HCT116 (cell line): ENCODE data around the gene LYRM4. TPM values are rescaled to one million over a fixed set of nuclear protein-coding genes. Genes with fewer than 3 reads are reported as not detected.

Source experiments
- ATAC-seq: fragments of 200-7000 bp; cut with Tn5 transposase; 2 replicates; pipeline ENCODE4 v1.9.1; 2020; ENCODE audit warnings: mild to moderate bottlenecking, moderate library complexity
- BruUV-seq: library from RNA; stranded (reverse); fragments of 400-500 nt; replicated peaks from 2 replicates; lab custom pipeline; 2021; lab: Mats Ljungman, UMichigan
- CTCF ChIA-PET: fragments of 300-600 bp; sonication (Branson Sonifier 250); formaldehyde crosslinking; loops from one replicate; lab custom pipeline; 2021; ENCODE audit warnings: antibody characterized with exemption; lab: Charles Lee
- POLR2A ChIA-PET: fragments of 300-600, 350-600 bp; sonication (Branson Sonifier 250); formaldehyde crosslinking; loops from one replicate; lab custom pipeline; 2021; ENCODE audit warnings: antibody characterized with exemption; lab: Charles Lee
- RAD21 ChIA-PET, 2 experiments: fragments of 300-600 bp; sonication (Branson Sonifier 250); formaldehyde crosslinking; loops; one replicate each; lab custom pipeline; 2023; ENCODE audit warnings: low total read pairs in 2 of 2; ENCODE audit not compliant: uncharacterized antibody in 2 of 2, unreplicated experiment in 2 of 2, low non-redundant PET in 1 of 2; lab: Charles Lee
- DNase-seq: peaks from one replicate; pipeline ENCODE4 v3.0.0-alpha.2; 2010; ENCODE audit warnings: low read depth, low spot score
- H2AFZ ChIP-seq: fragments of 200-600 bp; shearing (Covaris generic), sonication (generic); 2 replicates; pipeline ENCODE4 v1.6.1; 2017; ENCODE audit warnings: low read depth, mixed run types, mixed read lengths, antibody characterized with exemption, low read length; ENCODE audit not compliant: poor library complexity, severe bottlenecking
- H3K27ac ChIP-seq: 2 replicates; pipeline ENCODE4 v1.5.1; 2012; ENCODE audit warnings: low read depth, low read length
- H3K27me3 ChIP-seq: fragments of 200-600 bp; sonication (generic); 2 replicates; pipeline ENCODE4 v1.6.1; 2016; ENCODE audit warnings: mixed run types, low read length, mixed read lengths; ENCODE audit not compliant: insufficient read depth
- H3K36me3 ChIP-seq, 2 experiments: fragments of 200-500 bp in 1 of 2; fragments of 200-600 bp in 1 of 2; sonication (Bioruptor generic) in 1 of 2; sonication (generic) in 1 of 2; 2 replicates each; pipeline versions ENCODE4 v1.5.1 to v1.6.1; 2014 to 2016; ENCODE audit warnings: low read length in 2 of 2, inconsistent platforms in 1 of 2, mixed read lengths in 1 of 2, mixed run types in 1 of 2; ENCODE audit not compliant: insufficient read depth in 2 of 2, control insufficient read depth in 1 of 2
- H3K4me1 ChIP-seq, 2 experiments: fragments of 200-600 bp in 1 of 2; sonication (generic) in 1 of 2; 2 replicates each; pipeline versions ENCODE4 v1.5.1 to v1.6.1; 2012 to 2017; ENCODE audit warnings: low read length in 2 of 2, inconsistent platforms in 1 of 2, mild to moderate bottlenecking in 1 of 2, mixed read lengths in 1 of 2, mixed run types in 1 of 2, moderate library complexity in 1 of 2; ENCODE audit not compliant: insufficient read depth in 2 of 2, control insufficient read depth in 1 of 2
- H3K4me2 ChIP-seq: fragments of 200-600 bp; sonication (generic); 2 replicates; pipeline ENCODE4 v1.6.1; 2017; ENCODE audit warnings: mixed run types, low read length, mixed read lengths
- H3K4me3 ChIP-seq, 2 experiments: fragments of 200-600 bp in 1 of 2; sonication (generic) in 1 of 2; replicated peaks in 1 of 2; 2 replicates each; pipeline ENCODE4 v1.5.1; 2011 to 2016; ENCODE audit warnings: low read length in 2 of 2, control low read depth in 1 of 2, low read depth in 1 of 2, mild to moderate bottlenecking in 1 of 2, mixed read lengths in 1 of 2, mixed run types in 1 of 2
- H3K79me2 ChIP-seq: fragments of 200-600 bp; sonication (generic); 2 replicates; pipeline ENCODE4 v1.6.1; 2017; ENCODE audit warnings: mild to moderate bottlenecking, mixed run types, low read length, moderate library complexity, mixed read lengths; ENCODE audit not compliant: insufficient read depth
- H3K9ac ChIP-seq: fragments of 200-600 bp; sonication (generic); 2 replicates; pipeline ENCODE4 v1.6.1; 2016; ENCODE audit warnings: low read length, mixed read lengths
- H3K9me2 ChIP-seq: fragments of 200-600 bp; sonication (generic), shearing (Covaris generic); 2 replicates; pipeline ENCODE4 v1.6.1; 2017; ENCODE audit warnings: mixed run types, mild to moderate bottlenecking, moderate library complexity; ENCODE audit not compliant: insufficient read depth
- H3K9me3 ChIP-seq, 2 experiments: fragments of 200-500 bp in 1 of 2; fragments of 200-600 bp in 1 of 2; sonication (Bioruptor generic) in 1 of 2; sonication (generic) in 1 of 2; 2 replicates each; pipeline ENCODE4 v1.6.1; 2014 to 2017; ENCODE audit warnings: low read length in 2 of 2, mixed read lengths in 2 of 2, inconsistent platforms in 1 of 2, low read depth in 1 of 2, mild to moderate bottlenecking in 1 of 2, mixed run types in 1 of 2, moderate library complexity in 1 of 2; ENCODE audit not compliant: control insufficient read depth in 1 of 2, insufficient read depth in 1 of 2
- H4K20me1 ChIP-seq: fragments of 200-600 bp; sonication (generic), shearing (Covaris generic); 2 replicates; pipeline ENCODE4 v1.6.1; 2017; ENCODE audit warnings: mixed run types, mild to moderate bottlenecking, moderate library complexity; ENCODE audit not compliant: insufficient read depth
- CBX3 ChIP-seq: IDR thresholded peaks from 2 replicates; pipeline ENCODE4 v1.6.1; 2012; ENCODE audit warnings: low read depth
- CEBPB ChIP-seq: IDR thresholded peaks from 2 replicates; pipeline ENCODE4 v1.6.1; 2012; ENCODE audit warnings: low read depth
- ELF1 ChIP-seq: IDR thresholded peaks from 2 replicates; pipeline ENCODE4 v1.6.1; 2012; ENCODE audit warnings: low read depth, borderline replicate concordance
- EZH2 ChIP-seq: fragments of 200-600 bp; sonication (generic); IDR thresholded peaks from 2 replicates; pipeline ENCODE4 v1.6.1; 2017; ENCODE audit warnings: antibody characterized with exemption, mixed run types
- EZH2phosphoT487 ChIP-seq: fragments of 200-600 bp; IDR thresholded peaks from 2 replicates; pipeline ENCODE4 v1.6.1; 2018; ENCODE audit warnings: antibody characterized with exemption, borderline replicate concordance
- FOSL1 ChIP-seq: IDR thresholded peaks from 2 replicates; pipeline ENCODE4 v1.6.1; 2012; ENCODE audit warnings: low read depth
- JUND ChIP-seq: IDR thresholded peaks from 2 replicates; pipeline ENCODE4 v1.6.1; 2012
- POLR2A ChIP-seq: IDR thresholded peaks from 2 replicates; pipeline ENCODE4 v1.7.0; 2011; ENCODE audit warnings: borderline replicate concordance; ENCODE audit not compliant: insufficient read depth, insufficient read length; ENCODE audit errors: extremely low read depth
- RAD21 ChIP-seq: IDR thresholded peaks from 2 replicates; pipeline ENCODE4 v1.6.1; 2012; ENCODE audit warnings: low read depth, mild to moderate bottlenecking
- SIN3A ChIP-seq: IDR thresholded peaks from 2 replicates; pipeline ENCODE4 v1.6.1; 2012; ENCODE audit warnings: low read depth
- SRF ChIP-seq: IDR thresholded peaks from 2 replicates; pipeline ENCODE4 v1.6.1; 2012; ENCODE audit warnings: low read depth
- TCF7L2 ChIP-seq: IDR thresholded peaks from 2 replicates; pipeline ENCODE4 v1.7.0; 2011; ENCODE audit warnings: borderline replicate concordance, inconsistent platforms; ENCODE audit not compliant: insufficient read depth, insufficient read length; ENCODE audit errors: extremely low read depth
- YY1 ChIP-seq: IDR thresholded peaks from 2 replicates; pipeline ENCODE4 v1.6.1; 2011; ENCODE audit warnings: low read length, low read depth, moderate library complexity, mild to moderate bottlenecking; ENCODE audit not compliant: insufficient replicate concordance; ENCODE audit errors: extremely low read depth
- ZFX ChIP-seq: fragments of 450-650 bp; IDR thresholded peaks from 2 replicates; pipeline ENCODE4 v1.6.1; 2017
- intact Hi-C: fragments of 100-400 bp; cut with micrococcal nuclease; formaldehyde crosslinking; loops from 2 replicates; pipeline ENCODE4 v1.10.0; 2022
- total RNA-seq: library from RNA; stranded (reverse); gene quantifications from one replicate; pipeline ENCODE4 v1.2.1, GENCODE V29; 2021; ENCODE audit not compliant: unreplicated experiment
- TF ChIP-seq, protein P1 (sequence below): IDR thresholded peaks from 2 replicates; pipeline ENCODE4 v1.6.1; 2012
- TF ChIP-seq, protein P2 (sequence below), 3 experiments: fragments of 200-600 bp in 1 of 3; sonication (generic) in 1 of 3; IDR thresholded peaks in 2 of 3; conservative IDR thresholded peaks in 1 of 3; 2 replicates each; pipeline ENCODE4 v1.5.1; 2012 to 2017; ENCODE audit warnings: low read depth in 2 of 3, low read length in 2 of 3, antibody characterized with exemption in 1 of 3, borderline replicate concordance in 1 of 3, control low read depth in 1 of 3, mild to moderate bottlenecking in 1 of 3, mixed read lengths in 1 of 3, mixed run types in 1 of 3, moderate library complexity in 1 of 3; ENCODE audit not compliant: insufficient read depth in 1 of 3
- TF ChIP-seq, protein P3 (sequence below): IDR thresholded peaks from 2 replicates; pipeline ENCODE4 v1.6.1; 2011; ENCODE audit warnings: mild to moderate bottlenecking, low read length, moderate library complexity; ENCODE audit not compliant: insufficient replicate concordance; ENCODE audit errors: extremely low read depth

LYRM4 gene
- total RNA-seq, 1 experiment from 2014 or later = 30.1 TPM

DNA sequence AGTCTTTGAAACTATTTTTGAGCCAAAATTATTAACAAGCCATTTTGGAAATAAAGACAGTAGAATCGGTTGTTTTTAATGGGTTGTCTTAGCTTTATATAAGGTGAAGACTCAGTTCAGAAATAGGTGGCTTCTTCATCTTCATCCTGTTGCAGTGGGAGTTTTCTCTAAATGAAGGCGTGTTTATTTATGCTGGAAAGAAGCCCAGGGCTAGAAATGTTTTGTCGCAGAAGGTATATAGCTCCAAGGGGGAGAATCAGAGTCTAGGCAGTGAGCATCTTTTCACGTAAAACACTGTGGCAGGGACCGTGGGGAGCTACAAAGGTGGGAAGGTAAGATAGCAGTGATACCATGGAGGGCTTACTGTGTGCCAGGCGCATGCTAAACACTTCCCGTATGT is 34.9 kb upstream of the LYRM4 start:
- no peaks in the 10 kb centered on the region for H3K9me3 ChIP-seq
- H4K20me1 ChIP-seq = no peaks in the 10 kb centered on the region
- intact Hi-C loops = no loop called here
- POLR2A ChIA-PET = no interaction called here
- ATAC-seq (no peak), DNase-seq (no peak)
- TF ChIP-seq SRF = no peak
- TF ChIP-seq, protein P1, sequence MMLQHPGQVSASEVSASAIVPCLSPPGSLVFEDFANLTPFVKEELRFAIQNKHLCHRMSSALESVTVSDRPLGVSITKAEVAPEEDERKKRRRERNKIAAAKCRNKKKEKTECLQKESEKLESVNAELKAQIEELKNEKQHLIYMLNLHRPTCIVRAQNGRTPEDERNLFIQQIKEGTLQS = no peak
- no peak for TF ChIP-seq EZH2
- no peak for TF ChIP-seq RAD21
- no peak for TF ChIP-seq EZH2phosphoT487
- TF ChIP-seq POLR2A = no peak
- TF ChIP-seq CBX3 = no peak
- TF ChIP-seq, protein P2, sequence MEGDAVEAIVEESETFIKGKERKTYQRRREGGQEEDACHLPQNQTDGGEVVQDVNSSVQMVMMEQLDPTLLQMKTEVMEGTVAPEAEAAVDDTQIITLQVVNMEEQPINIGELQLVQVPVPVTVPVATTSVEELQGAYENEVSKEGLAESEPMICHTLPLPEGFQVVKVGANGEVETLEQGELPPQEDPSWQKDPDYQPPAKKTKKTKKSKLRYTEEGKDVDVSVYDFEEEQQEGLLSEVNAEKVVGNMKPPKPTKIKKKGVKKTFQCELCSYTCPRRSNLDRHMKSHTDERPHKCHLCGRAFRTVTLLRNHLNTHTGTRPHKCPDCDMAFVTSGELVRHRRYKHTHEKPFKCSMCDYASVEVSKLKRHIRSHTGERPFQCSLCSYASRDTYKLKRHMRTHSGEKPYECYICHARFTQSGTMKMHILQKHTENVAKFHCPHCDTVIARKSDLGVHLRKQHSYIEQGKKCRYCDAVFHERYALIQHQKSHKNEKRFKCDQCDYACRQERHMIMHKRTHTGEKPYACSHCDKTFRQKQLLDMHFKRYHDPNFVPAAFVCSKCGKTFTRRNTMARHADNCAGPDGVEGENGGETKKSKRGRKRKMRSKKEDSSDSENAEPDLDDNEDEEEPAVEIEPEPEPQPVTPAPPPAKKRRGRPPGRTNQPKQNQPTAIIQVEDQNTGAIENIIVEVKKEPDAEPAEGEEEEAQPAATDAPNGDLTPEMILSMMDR (IDR thresholded peaks at IDR 0.05 in 2 of 3, conservative IDR thresholded peaks at IDR 0.05 in 1 of 3; ENCODE audit: borderline replicate concordance in 1 of 3, insufficient read depth in 1 of 3, low read depth in 2 of 3, low read length in 2 of 3) = no peak
- TF ChIP-seq, protein P3, sequence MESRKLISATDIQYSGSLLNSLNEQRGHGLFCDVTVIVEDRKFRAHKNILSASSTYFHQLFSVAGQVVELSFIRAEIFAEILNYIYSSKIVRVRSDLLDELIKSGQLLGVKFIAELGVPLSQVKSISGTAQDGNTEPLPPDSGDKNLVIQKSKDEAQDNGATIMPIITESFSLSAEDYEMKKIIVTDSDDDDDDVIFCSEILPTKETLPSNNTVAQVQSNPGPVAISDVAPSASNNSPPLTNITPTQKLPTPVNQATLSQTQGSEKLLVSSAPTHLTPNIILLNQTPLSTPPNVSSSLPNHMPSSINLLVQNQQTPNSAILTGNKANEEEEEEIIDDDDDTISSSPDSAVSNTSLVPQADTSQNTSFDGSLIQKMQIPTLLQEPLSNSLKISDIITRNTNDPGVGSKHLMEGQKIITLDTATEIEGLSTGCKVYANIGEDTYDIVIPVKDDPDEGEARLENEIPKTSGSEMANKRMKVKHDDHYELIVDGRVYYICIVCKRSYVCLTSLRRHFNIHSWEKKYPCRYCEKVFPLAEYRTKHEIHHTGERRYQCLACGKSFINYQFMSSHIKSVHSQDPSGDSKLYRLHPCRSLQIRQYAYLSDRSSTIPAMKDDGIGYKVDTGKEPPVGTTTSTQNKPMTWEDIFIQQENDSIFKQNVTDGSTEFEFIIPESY = no peak
- TF ChIP-seq ELF1 = no peak
- TF ChIP-seq JUND = no peak
- no peak for TF ChIP-seq ZFX
- TF ChIP-seq YY1 = no peak
- no peak for TF ChIP-seq SIN3A
- TF ChIP-seq CEBPB = no peak
- TF ChIP-seq TCF7L2 = no peak
- no peak for TF ChIP-seq FOSL1
- H3K4me3 ChIP-seq = no peak overlapping the region
- H3K4me1 ChIP-seq = peaks cover 0 to 8% of the 10 kb centered on the region in 2 experiments; a peak in 1 of 4 replicates
- BruUV-seq = no TSS peak
- H3K9ac ChIP-seq = no peak overlapping the region
- no peaks in the 10 kb centered on the region for H3K9me2 ChIP-seq
- no peak overlapping the region for H2AFZ ChIP-seq
- CTCF ChIA-PET = interaction anchor here (1.4 kb wide), 1 partner anchor 7 kb away, joined by 4 read pairs; no protein-coding TSS in a partner anchor
- no peaks in the 10 kb centered on the region for H3K27me3 ChIP-seq
- H3K79me2 ChIP-seq = no peaks in the 10 kb centered on the region; the same call in 1 of the 2 replicates
- H3K36me3 ChIP-seq = no peaks in the 10 kb centered on the region
- RAD21 ChIA-PET = no interaction called here
- H3K27ac ChIP-seq = no peak overlapping the region
- no peak overlapping the region for H3K4me2 ChIP-seq
